Natural killer cell (primary cell): ENCODE measurements around the gene STK16. TPM values are rescaled to one million over a fixed set of nuclear protein-coding genes. Genes with fewer than 3 reads are reported as not detected.

Experiments
- ATAC-seq, 3 donors: fragments of 150-1000 bp in 2 of 3; fragments of 200-7000 bp in 1 of 3; cut with Tn5 transposase; 1 replicate in 1 of 3; 2 replicates in 2 of 3; pipeline ENCODE4 v1.10.0; 2021; ENCODE audit warnings: mild to moderate bottlenecking in 2 of 3, moderate library complexity in 2 of 3
- DNase-seq, 2 donors: peaks; one replicate each; pipeline versions ENCODE4 v3.0.0 to v3.0.0-alpha.2; 2013 to 2021; ENCODE audit warnings: mixed read lengths in 1 of 2
- H3K27ac ChIP-seq: one replicate; pipeline ENCODE4 v1.5.1; 2013; ENCODE audit warnings: mild to moderate bottlenecking, low read length
- H3K27me3 ChIP-seq: one replicate; pipeline ENCODE4 v1.6.1; 2013; ENCODE audit warnings: low read length; ENCODE audit not compliant: control insufficient read depth, insufficient read depth
- H3K36me3 ChIP-seq: one replicate; pipeline ENCODE4 v1.6.1; 2013; ENCODE audit warnings: low read length; ENCODE audit not compliant: control insufficient read depth, insufficient read depth
- H3K4me1 ChIP-seq: one replicate; pipeline ENCODE4 v1.6.1; 2013; ENCODE audit warnings: low read length; ENCODE audit not compliant: control insufficient read depth, insufficient read depth
- H3K4me3 ChIP-seq: one replicate; pipeline ENCODE4 v1.5.1; 2013; ENCODE audit warnings: low read length
- H3K9me3 ChIP-seq: one replicate; pipeline ENCODE4 v1.6.1; 2013; ENCODE audit warnings: low read length; ENCODE audit not compliant: control insufficient read depth, insufficient read depth
- H3K27ac Mint-ChIP-seq, 2 donors: one replicate each; pipeline ENCODE4 v1.8.0; 2022; ENCODE audit warnings: mild to moderate bottlenecking in 2 of 2, mixed read lengths in 2 of 2, moderate library complexity in 1 of 2
- H3K27me3 Mint-ChIP-seq, 2 donors: one replicate each; pipeline ENCODE4 v1.8.0; 2022; ENCODE audit warnings: low read depth in 2 of 2, mixed read lengths in 2 of 2
- H3K36me3 Mint-ChIP-seq: one replicate; pipeline ENCODE4 v1.8.0; 2022; ENCODE audit warnings: mixed read lengths
- H3K4me1 Mint-ChIP-seq, 2 donors: one replicate each; pipeline ENCODE4 v1.8.0; 2022; ENCODE audit warnings: mixed read lengths in 2 of 2
- H3K4me3 Mint-ChIP-seq: one replicate; pipeline ENCODE4 v1.8.0; 2022; ENCODE audit warnings: mild to moderate bottlenecking, moderate library complexity, mixed read lengths
- H3K9me3 Mint-ChIP-seq, 2 donors: one replicate each; pipeline ENCODE4 v1.8.0; 2022; ENCODE audit warnings: mixed read lengths in 2 of 2
- CTCF ChIP-seq: fragments of 200-600 bp; IDR thresholded peaks from one replicate; pipeline ENCODE4 v1.8.0; 2022; ENCODE audit warnings: antibody characterized with exemption
- WGBS: methylation state at CpG from one replicate; pipeline ENCODE4 v1.1.7; 2013; ENCODE audit warnings: missing lambda C conversion rate; ENCODE audit not compliant: insufficient coverage; 5-methylcytosine and 5-hydroxymethylcytosine counted together
- intact Hi-C: fragments of 100-400 bp; cut with micrococcal nuclease; formaldehyde crosslinking; loops from one replicate; pipeline ENCODE4 v1.14.2; 2022
- total RNA-seq, 4 donors: library from RNA; stranded (reverse); fragments of 120-200 nt in 1 of 4; gene quantifications; one replicate each; pipeline versions ENCODE4 v1.2.3 to v1.2.4, GENCODE V29; 2013 to 2022

STK16 gene
- total RNA-seq, 3 donors from 2014 or later (not counting 1 experiment from before 2014, with no cell fraction given), result 28.7 to 32.5 (median 32.4) TPM

DNA sequence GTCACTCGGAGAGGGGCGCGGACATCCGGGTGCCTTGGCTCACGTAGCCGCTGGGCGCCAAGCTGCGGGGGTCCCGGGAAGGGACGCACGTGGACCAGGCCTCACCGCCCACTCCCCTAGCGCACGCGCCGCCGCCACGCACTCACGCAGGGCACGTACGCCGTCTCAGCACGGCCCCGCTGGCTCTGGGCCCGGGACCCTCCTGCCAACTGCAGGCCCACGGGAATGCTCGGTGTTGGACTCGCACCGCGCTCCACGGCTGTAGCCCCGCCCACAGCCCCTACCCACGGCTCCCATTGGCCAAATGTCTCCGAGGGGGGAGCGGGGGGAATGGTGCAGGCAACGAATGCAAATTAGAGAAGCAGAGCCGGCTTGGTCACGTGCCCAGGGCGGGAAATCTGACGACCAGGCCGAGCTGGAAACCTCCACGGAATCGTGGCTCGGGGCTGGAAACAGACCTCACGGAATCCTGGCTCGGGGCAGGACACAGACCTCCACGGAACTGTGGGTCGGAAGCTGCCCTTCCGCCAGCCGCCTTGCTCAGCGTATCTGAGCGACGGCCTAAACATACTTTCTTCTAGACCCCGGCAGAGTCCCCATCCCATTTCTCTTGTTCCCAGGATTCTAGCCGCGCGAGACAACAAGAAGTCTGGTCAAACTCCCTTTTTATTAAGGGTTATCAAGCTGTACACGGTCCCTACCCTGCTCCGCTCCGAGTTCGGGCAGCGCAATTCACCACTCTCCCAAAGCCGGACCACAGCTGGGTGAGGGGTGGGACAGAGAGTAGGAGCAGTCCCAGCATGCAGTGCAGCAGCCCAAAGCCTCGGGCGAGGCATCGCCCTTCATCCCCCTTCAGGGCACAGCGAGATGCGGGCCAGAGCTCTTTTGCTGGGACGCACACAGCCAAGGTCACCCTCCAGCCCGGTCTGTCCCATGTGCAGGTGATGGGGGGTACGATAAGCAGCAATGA, 26.3 kb upstream of the STK16 start, which contains the start of gene ABCB6:
Gene ABCB6, minus strand, starts transcription at position 227 of the 970 bp plus-strand sequence. CDS start 285 bp downstream, outside the sequence.
- intact Hi-C loops, result loop anchor here (1.0 to 2.0 kb wide), 2 partner anchors 10 to 58 kb away; partner anchors contain the start of genes ANKZF1, ATG9A and NHEJ1
- peaks cover 39% of the 10 kb centered on the region for H3K36me3 ChIP-seq
- peak within 1 kb of the TSS; percentile 18 for H3K27ac ChIP-seq
- Mint-ChIP-seq H3K27ac (peak within 1 kb of the TSS; percentile 62 to 75), H3K27me3 (no peaks in the 10 kb centered on the region), H3K36me3 (peaks cover 7% of the 10 kb centered on the region), H3K4me1 (peaks cover 6 to 17% of the 10 kb centered on the region in 2 donors), H3K4me3 (peak within 1 kb of the TSS; percentile 83), H3K9me3 (no peaks in the 10 kb centered on the region)
- no peak for TF ChIP-seq CTCF
- no peaks in the 10 kb centered on the region for H3K9me3 ChIP-seq
- peak within 1 kb of the TSS; percentile 46 for H3K4me3 ChIP-seq
- peak; percentile 83 to 89 (median 87) for ATAC-seq
- peak; percentile 73 to 92 for DNase-seq
- 21% methylated on average over 71 of the region's 71 CpGs for WGBS
- H3K27me3 ChIP-seq, result no peaks in the 10 kb centered on the region
- peaks cover 25% of the 10 kb centered on the region for H3K4me1 ChIP-seq

DNA sequence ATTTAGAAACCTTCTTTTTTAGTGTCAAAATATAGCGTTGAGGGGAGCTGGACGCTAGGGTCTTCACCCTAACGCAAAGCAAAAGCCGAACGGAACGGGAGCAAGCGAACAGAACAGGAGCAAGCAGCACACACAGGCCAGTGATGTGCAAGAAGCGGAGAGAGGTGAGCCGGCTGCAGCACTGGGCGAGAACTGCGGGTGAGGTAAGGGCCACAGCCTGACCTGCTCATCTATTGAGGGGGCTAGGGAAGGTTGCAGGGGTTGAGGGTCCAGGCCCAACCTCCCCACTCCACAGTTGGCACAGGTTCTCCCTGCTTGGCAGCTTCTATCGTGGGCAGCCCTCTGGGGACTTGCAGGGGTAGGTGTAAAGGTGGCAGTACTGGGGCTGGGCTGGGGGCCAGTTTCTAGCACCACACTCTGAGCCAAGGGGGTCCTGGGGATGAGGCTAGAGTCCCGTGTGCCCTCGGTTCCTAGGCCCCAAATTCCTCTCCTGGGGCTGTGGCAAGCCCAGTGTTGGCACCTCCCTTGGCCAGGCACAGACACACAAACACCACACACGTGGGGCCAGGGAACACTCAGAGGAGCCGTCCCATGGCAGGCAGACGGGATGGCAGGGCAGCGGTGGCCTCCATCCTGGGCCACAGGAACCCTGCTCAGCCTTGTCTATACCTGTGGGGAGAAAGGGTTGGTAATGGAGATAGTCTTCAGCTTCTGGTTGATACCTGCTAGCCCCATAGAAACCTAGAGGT, 25.3 kb upstream of the STK16 start:
- H3K27ac Mint-ChIP-seq, result no peak overlapping the region

GRCh38 chr2:219220652-219221402, 24.5 kb upstream of the STK16 start:
- no peak for TF ChIP-seq CTCF
- DNase-seq (no peak), ATAC-seq (no peak)
- Mint-ChIP-seq H3K27me3 (no peaks in the 10 kb centered on the region), H3K4me1 (peaks cover 6 to 28% of the 10 kb centered on the region in 2 donors), H3K4me3 (no peak overlapping the region), H3K9me3 (no peaks in the 10 kb centered on the region), H3K27ac (peak overlapping the region in 1 of 2 donors; percentile 8), H3K36me3 (peaks cover 7% of the 10 kb centered on the region)
- peaks cover 55% of the 10 kb centered on the region for H3K36me3 ChIP-seq
- no peaks in the 10 kb centered on the region for H3K9me3 ChIP-seq
- intact Hi-C loops, result no loop called here
- no peak overlapping the region for H3K4me3 ChIP-seq
- no peak overlapping the region for H3K27ac ChIP-seq
- H3K4me1 ChIP-seq, result peaks cover 33% of the 10 kb centered on the region
- no peaks in the 10 kb centered on the region for H3K27me3 ChIP-seq
- 93% methylated on average over 12 of the region's 19 CpGs for WGBS

More for the DNA sequence above, 25.3 kb upstream of the STK16 start:
- DNase-seq, result no peak
- Mint-ChIP-seq H3K4me3 (peak overlapping the region; percentile 42), H3K36me3 (peaks cover 7% of the 10 kb centered on the region), H3K27me3 (no peaks in the 10 kb centered on the region), H3K9me3 (no peaks in the 10 kb centered on the region), H3K4me1 (peaks cover 6 to 20% of the 10 kb centered on the region in 2 donors)
- ATAC-seq, result no peak
- no peaks in the 10 kb centered on the region for H3K27me3 ChIP-seq
- H3K4me1 ChIP-seq, result peaks cover 30% of the 10 kb centered on the region
- no peak overlapping the region for H3K27ac ChIP-seq
- intact Hi-C loops, result loop anchor here (1.0 to 2.0 kb wide), 2 partner anchors 9 to 59 kb away; partner anchors contain the start of genes ANKZF1, ATG9A and NHEJ1
- 96% methylated on average over 18 of the region's 18 CpGs for whole genome bisulfite sequencing
- no peaks in the 10 kb centered on the region for H3K9me3 ChIP-seq
- peaks cover 48% of the 10 kb centered on the region for H3K36me3 ChIP-seq
- no peak for TF ChIP-seq CTCF
- H3K4me3 ChIP-seq, result no peak overlapping the region
